Gastroesophageal sphincter (tissue), 4 donors: ENCODE results near the gene C8A. TPM values are rescaled to one million over a fixed set of nuclear protein-coding genes. Genes with fewer than 3 reads are reported as not detected.

Experiments
- ATAC-seq: fragments of 150-250 bp; one replicate; pipeline ENCODE4 v1.9.1; 2016; ENCODE audit warnings: mild to moderate bottlenecking, moderate library complexity
- H3K27ac ChIP-seq, 4 donors: fragments of 200-600 bp; sonication (generic) in 3 of 4; 1 replicate in 3 of 4; 2 replicates in 1 of 4; pipeline ENCODE4 v1.5.1; 2016 to 2019
- H3K27me3 ChIP-seq: fragments of 200-600 bp; sonication (generic); one replicate; pipeline ENCODE4 v1.5.1; 2019
- H3K36me3 ChIP-seq, 2 donors: fragments of 200-600 bp; sonication (generic); one replicate each; pipeline ENCODE4 v1.5.1; 2019; ENCODE audit warnings: control low read depth in 1 of 2
- H3K4me1 ChIP-seq, 3 donors: fragments of 200-600 bp; sonication (generic); 1 replicate in 2 of 3; 2 replicates in 1 of 3; pipeline ENCODE4 v1.5.1; 2016 to 2019; ENCODE audit warnings: control low read depth in 2 of 3
- H3K4me3 ChIP-seq, 2 donors: fragments of 200-600 bp; sonication (generic); one replicate each; pipeline ENCODE4 v1.5.1; 2019; ENCODE audit warnings: mild to moderate bottlenecking in 1 of 2, moderate library complexity in 1 of 2
- H3K9me3 ChIP-seq, 3 donors: fragments of 200-600 bp; sonication (generic); one replicate each; pipeline ENCODE4 v1.5.1; 2017 to 2019; ENCODE audit warnings: control low read depth in 2 of 3
- EP300 ChIP-seq: sonication (generic); formaldehyde crosslinking; IDR thresholded peaks from one replicate; pipeline ENCODE4 v1.6.1; 2017; ENCODE audit warnings: antibody characterized with exemption, mild to moderate bottlenecking
- POLR2A ChIP-seq, 2 donors: fragments of 450-650 bp; IDR thresholded peaks; one replicate each; pipeline ENCODE4 v1.6.1; 2017; ENCODE audit warnings: antibody characterized with exemption in 2 of 2, mild to moderate bottlenecking in 2 of 2, moderate library complexity in 1 of 2
- POLR2AphosphoS5 ChIP-seq: sonication (generic); formaldehyde crosslinking; IDR thresholded peaks from one replicate; pipeline ENCODE4 v1.6.1; 2017; ENCODE audit warnings: antibody characterized with exemption
- WGBS, 2 donors: methylation state at CpG; one replicate each; pipeline ENCODE4 v1.1.5; 2018; ENCODE audit warnings: low coverage in 1 of 2; 5-methylcytosine and 5-hydroxymethylcytosine counted together
- total RNA-seq, 4 donors: library from RNA; depleted of rRNA; stranded (reverse); fragments of >200 nt; gene quantifications; one replicate each; pipeline ENCODE4 v1.1.0, GENCODE V29; 2016
- TF ChIP-seq, protein P1 (sequence below), 4 experiments: fragments of 200-600 bp in 2 of 4; fragments of 450-650 bp in 2 of 4; sonication (generic) in 1 of 4; IDR thresholded peaks; one replicate each; pipeline ENCODE4 v1.5.1; 2017 to 2019; ENCODE audit warnings: antibody characterized with exemption in 4 of 4, mild to moderate bottlenecking in 2 of 4, moderate library complexity in 2 of 4

C8A gene
- total RNA-seq, 4 donors from 2014 or later: not detected

DNA sequence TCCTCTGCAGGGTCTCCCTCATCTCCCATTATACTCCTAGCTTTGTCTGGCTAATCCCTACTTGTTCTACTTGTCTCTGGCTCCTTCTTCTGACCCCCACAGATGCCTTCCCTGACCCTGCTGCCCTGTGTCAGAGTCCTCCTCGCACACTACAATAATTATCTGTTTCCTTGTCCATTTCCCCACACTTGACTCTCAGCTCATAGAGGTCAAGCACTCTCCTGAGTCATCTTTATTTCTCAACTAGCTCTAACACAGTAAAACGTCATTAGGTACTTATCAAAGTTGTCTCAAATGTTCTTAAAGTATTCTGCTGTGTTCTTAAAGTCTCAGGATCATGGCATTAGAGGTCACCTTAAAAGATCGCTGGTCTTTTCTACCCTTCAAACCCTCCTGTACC, 47.1 kb downstream of the C8A start:
- Histone ChIP-seq H3K27ac (no peak overlapping the region), H3K4me3 (no peak overlapping the region), H3K27me3 (no peaks in the 10 kb centered on the region), H3K4me1 (no peaks in the 10 kb centered on the region), H3K36me3 (no peaks in the 10 kb centered on the region), H3K9me3 (no peaks in the 10 kb centered on the region)
- TF ChIP-seq, protein P1, sequence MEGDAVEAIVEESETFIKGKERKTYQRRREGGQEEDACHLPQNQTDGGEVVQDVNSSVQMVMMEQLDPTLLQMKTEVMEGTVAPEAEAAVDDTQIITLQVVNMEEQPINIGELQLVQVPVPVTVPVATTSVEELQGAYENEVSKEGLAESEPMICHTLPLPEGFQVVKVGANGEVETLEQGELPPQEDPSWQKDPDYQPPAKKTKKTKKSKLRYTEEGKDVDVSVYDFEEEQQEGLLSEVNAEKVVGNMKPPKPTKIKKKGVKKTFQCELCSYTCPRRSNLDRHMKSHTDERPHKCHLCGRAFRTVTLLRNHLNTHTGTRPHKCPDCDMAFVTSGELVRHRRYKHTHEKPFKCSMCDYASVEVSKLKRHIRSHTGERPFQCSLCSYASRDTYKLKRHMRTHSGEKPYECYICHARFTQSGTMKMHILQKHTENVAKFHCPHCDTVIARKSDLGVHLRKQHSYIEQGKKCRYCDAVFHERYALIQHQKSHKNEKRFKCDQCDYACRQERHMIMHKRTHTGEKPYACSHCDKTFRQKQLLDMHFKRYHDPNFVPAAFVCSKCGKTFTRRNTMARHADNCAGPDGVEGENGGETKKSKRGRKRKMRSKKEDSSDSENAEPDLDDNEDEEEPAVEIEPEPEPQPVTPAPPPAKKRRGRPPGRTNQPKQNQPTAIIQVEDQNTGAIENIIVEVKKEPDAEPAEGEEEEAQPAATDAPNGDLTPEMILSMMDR (IDR thresholded peaks at IDR 0.05): no peak
- TF ChIP-seq POLR2A (IDR thresholded peaks at IDR 0.05) (no peak), POLR2AphosphoS5 (no peak), EP300 (no peak)
- WGBS, 2 donors: 10 to 57% methylated on average over 2 to 3 of the region's 3 CpGs
- ATAC-seq: no peak

DNA sequence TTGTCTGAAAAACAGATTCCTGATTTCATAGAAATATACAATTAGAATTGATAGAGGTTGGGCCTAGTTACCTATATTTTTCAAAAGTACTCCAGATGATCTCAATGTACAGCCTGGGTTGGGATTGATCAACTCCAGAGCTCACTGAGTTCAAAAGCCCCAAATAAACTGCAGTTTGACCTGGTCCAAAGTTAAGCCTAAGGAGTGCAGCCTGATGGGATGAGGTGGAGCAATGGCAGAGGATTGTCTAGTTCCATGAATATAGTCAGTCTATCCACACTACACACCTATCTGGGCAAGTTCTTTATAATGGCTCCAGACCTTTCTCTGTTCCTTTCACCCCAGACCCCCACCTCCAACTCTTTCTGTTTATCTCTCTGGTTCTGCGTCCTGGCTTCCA, 49.2 kb downstream of the C8A start:
- TF ChIP-seq POLR2AphosphoS5 (no peak), EP300 (no peak), POLR2A (IDR thresholded peaks at IDR 0.05) (no peak)
- TF ChIP-seq, protein P1 (IDR thresholded peaks at IDR 0.05): no peak
- ATAC-seq: no peak
- no peaks in the 10 kb centered on the region for H3K4me1 ChIP-seq
- no peak overlapping the region for H3K4me3 ChIP-seq
- 70 to 89% methylated on average over 1 of the region's 1 CpG for WGBS, 2 donors
- H3K9me3 ChIP-seq: no peaks in the 10 kb centered on the region
- no peaks in the 10 kb centered on the region for H3K27me3 ChIP-seq
- no peaks in the 10 kb centered on the region for H3K36me3 ChIP-seq
- H3K27ac ChIP-seq: no peak overlapping the region

DNA sequence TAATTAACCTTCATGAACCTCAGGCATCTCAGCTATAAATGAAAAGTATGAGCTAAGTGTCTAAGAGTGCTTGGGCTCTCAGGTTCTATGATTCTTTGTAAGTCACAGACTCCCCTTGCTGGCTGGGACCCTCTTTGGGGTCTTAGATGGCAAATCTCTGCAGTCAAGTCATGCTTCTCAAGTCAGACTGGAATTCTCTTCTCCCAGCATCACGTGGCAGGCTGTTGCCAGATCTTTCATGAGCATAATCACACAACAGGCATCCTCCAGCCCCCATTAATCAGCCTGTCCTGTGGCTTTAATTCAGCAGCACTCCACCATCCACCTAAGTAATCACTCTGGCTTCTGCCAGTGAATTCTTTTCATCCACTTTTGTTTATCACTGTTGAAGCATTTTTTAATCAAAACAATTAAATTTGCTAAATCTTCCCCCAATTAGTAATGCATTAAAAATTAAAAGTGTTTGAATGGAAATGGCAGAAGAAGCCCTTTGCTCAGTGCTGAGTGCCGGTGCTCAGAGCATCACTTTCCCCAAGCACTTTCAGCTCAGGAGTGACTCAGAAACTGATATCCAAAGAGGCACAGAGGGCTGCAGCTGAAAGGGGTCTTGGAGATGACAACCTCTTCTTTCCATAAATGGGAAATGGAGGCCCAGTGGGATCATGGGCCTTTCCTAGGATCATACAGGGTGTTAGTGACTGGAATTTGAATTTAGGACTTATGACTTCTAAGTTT, 50.2 kb downstream of the C8A start:
- Histone ChIP-seq H3K36me3 (no peaks in the 10 kb centered on the region), H3K4me3 (no peak overlapping the region), H3K4me1 (no peaks in the 10 kb centered on the region), H3K27ac (no peak overlapping the region), H3K9me3 (no peaks in the 10 kb centered on the region), H3K27me3 (no peaks in the 10 kb centered on the region)
- TF ChIP-seq POLR2AphosphoS5 (no peak), EP300 (no peak), POLR2A (IDR thresholded peaks at IDR 0.05) (no peak)
- TF ChIP-seq, protein P1 (IDR thresholded peaks at IDR 0.05): no peak
- no peak for ATAC-seq
- 45% methylated on average over 2 of the region's 2 CpGs for WGBS, 2 donors

DNA sequence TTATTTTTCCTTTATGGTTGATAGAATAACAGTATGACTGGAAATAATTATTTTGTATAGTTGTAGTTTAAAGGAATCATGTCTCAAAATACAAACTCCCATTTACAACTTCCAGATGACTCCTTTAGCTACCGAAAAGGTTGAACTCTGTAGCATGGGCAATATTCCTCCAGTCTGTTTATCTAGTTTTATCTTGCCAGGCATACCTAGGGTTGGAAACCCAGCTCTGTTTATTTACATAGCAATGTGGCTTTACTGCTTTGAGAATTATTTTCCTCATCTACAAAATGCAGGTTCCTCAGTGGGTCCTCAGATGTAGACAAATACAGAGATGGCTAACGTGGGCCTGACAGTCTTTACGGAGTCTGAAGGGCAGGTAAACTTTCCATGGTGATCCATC, 51.1 kb downstream of the C8A start:
- Histone ChIP-seq H3K27ac (no peak overlapping the region), H3K9me3 (no peaks in the 10 kb centered on the region), H3K27me3 (no peaks in the 10 kb centered on the region), H3K4me3 (no peak overlapping the region), H3K36me3 (no peaks in the 10 kb centered on the region), H3K4me1 (no peaks in the 10 kb centered on the region)
- no peak for ATAC-seq
- whole genome bisulfite sequencing, 2 donors: 75 to 78% methylated on average over 3 of the region's 3 CpGs
- TF ChIP-seq POLR2A (IDR thresholded peaks at IDR 0.05): no peak
- TF ChIP-seq POLR2AphosphoS5: no peak
- no peak for TF ChIP-seq EP300
- TF ChIP-seq, protein P1 (IDR thresholded peaks at IDR 0.05): no peak

DNA sequence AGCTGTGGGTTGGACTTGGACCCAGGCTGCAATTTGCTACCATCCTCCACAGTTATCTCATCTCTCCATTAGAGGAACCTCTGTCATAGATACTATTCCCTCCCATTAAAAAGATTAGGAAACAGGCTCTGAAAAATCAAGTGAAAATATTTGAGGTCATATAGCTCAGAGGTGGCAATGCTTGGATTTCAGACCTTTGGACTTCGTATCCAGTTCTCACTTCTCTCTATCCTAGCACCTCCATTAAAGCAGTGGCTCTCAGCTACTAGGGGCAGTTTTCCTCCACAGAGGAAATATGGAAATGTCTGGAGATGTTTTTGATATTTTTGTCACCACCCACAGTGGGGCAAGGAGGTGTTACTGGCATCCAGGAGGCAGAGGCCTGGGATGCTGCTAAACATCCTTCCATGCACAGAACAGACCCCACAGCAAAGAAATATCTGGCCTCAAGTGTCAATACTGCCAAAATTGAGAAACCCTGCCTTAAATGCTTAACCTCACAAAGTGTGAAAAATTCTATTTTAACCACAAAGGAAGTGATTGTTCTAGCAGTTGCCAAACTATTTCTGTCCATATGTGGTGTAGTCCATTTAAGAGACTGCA, 54.1 kb downstream of the C8A start:
- no peak for ATAC-seq
- no peaks in the 10 kb centered on the region for H3K4me1 ChIP-seq
- H3K36me3 ChIP-seq: no peaks in the 10 kb centered on the region
- WGBS, 2 donors: 76% methylated on average over 1 of the region's 1 CpG; no CpG with 5 or more reads in 1 of the 2 donors
- H3K27me3 ChIP-seq: no peaks in the 10 kb centered on the region
- no peak overlapping the region for H3K27ac ChIP-seq
- no peak overlapping the region for H3K4me3 ChIP-seq
- H3K9me3 ChIP-seq: no peaks in the 10 kb centered on the region
- TF ChIP-seq POLR2A (IDR thresholded peaks at IDR 0.05) (no peak), EP300 (no peak), POLR2AphosphoS5 (no peak)
- TF ChIP-seq, protein P1 (IDR thresholded peaks at IDR 0.05): no peak
